Activated T-cell treated with anti-CD3 and anti-CD28 coated beads, Interleukin-2, amount 50 U/mL, for 24 hours (primary cell): ENCODE measurements around the gene PRICKLE1.

Source experiments
- DNase-seq: peaks from one replicate; pipeline ENCODE4 v3.0.0-alpha.2; 2020
- H3K27ac Mint-ChIP-seq: 2 replicates; pipeline ENCODE4 v1.8.0; 2020; ENCODE audit warnings: mild to moderate bottlenecking, mixed read lengths
- H3K27me3 Mint-ChIP-seq: 2 replicates; pipeline ENCODE4 v1.8.0; 2020; ENCODE audit warnings: mixed read lengths
- H3K36me3 Mint-ChIP-seq: 2 replicates; pipeline ENCODE4 v1.8.0; 2020; ENCODE audit warnings: low read depth, mixed read lengths
- H3K4me1 Mint-ChIP-seq: 2 replicates; pipeline ENCODE4 v1.8.0; 2020; ENCODE audit warnings: low read depth, mixed read lengths
- H3K4me3 Mint-ChIP-seq: 2 replicates; pipeline ENCODE4 v1.8.0; 2020; ENCODE audit warnings: mild to moderate bottlenecking, moderate library complexity, mixed read lengths
- H3K9me3 Mint-ChIP-seq: 2 replicates; pipeline ENCODE4 v1.8.0; 2020; ENCODE audit warnings: mixed read lengths

PRICKLE1 gene

GRCh38 chr12:42582498-42582897, 7.0 kb downstream of the PRICKLE1 start:
- no peak overlapping the region for H3K27ac Mint-ChIP-seq
- H3K9me3 Mint-ChIP-seq: no peaks in the 10 kb centered on the region
- H3K4me1 Mint-ChIP-seq: no peaks in the 10 kb centered on the region
- no peaks in the 10 kb centered on the region for H3K36me3 Mint-ChIP-seq
- DNase-seq: no peak
- no peak overlapping the region for H3K4me3 Mint-ChIP-seq
- H3K27me3 Mint-ChIP-seq: peaks cover 37% of the 10 kb centered on the region

GRCh38 chr12:42582050-42582449, 7.5 kb downstream of the PRICKLE1 start:
- Mint-ChIP-seq H3K36me3 (no peaks in the 10 kb centered on the region), H3K4me3 (no peak overlapping the region), H3K4me1 (no peaks in the 10 kb centered on the region), H3K9me3 (no peaks in the 10 kb centered on the region), H3K27me3 (peaks cover 33% of the 10 kb centered on the region), H3K27ac (no peak overlapping the region)
- DNase-seq: no peak

- H3K4me3 Mint-ChIP-seq: no peak overlapping the region
- H3K4me1 Mint-ChIP-seq: no peaks in the 10 kb centered on the region
- H3K27ac Mint-ChIP-seq: no peak overlapping the region
- H3K27me3 Mint-ChIP-seq: peaks cover 11% of the 10 kb centered on the region
- H3K36me3 Mint-ChIP-seq: no peaks in the 10 kb centered on the region
- H3K9me3 Mint-ChIP-seq: no peaks in the 10 kb centered on the region
- DNase-seq: no peak
These were observed 13.2 kb downstream of the PRICKLE1 start for GRCh38 chr12:42576374-42576773.

- H3K9me3 Mint-ChIP-seq: no peaks in the 10 kb centered on the region
These were observed 13.8 kb downstream of the PRICKLE1 start for GRCh38 chr12:42575717-42576116.

GRCh38 chr12:42574851-42575266, 14.7 kb downstream of the PRICKLE1 start:
- H3K4me3 Mint-ChIP-seq: no peak overlapping the region
- no peak for DNase-seq
- no peaks in the 10 kb centered on the region for H3K9me3 Mint-ChIP-seq
- no peaks in the 10 kb centered on the region for H3K36me3 Mint-ChIP-seq
- H3K27me3 Mint-ChIP-seq: peaks cover 9% of the 10 kb centered on the region
- H3K27ac Mint-ChIP-seq: no peak overlapping the region
- no peaks in the 10 kb centered on the region for H3K4me1 Mint-ChIP-seq

More at GRCh38 chr12:42575717-42576116, 13.8 kb downstream of the PRICKLE1 start:
- Mint-ChIP-seq H3K4me1 (no peaks in the 10 kb centered on the region), H3K27ac (no peak overlapping the region), H3K27me3 (peaks cover 11% of the 10 kb centered on the region), H3K36me3 (no peaks in the 10 kb centered on the region), H3K4me3 (no peak overlapping the region)
- no peak for DNase-seq

- Mint-ChIP-seq H3K9me3 (no peaks in the 10 kb centered on the region), H3K27ac (no peak overlapping the region), H3K4me1 (no peaks in the 10 kb centered on the region), H3K36me3 (no peaks in the 10 kb centered on the region), H3K27me3 (peaks cover 4% of the 10 kb centered on the region), H3K4me3 (no peak overlapping the region)
- DNase-seq: no peak
These were observed 18.1 kb downstream of the PRICKLE1 start for GRCh38 chr12:42571327-42572009.

GRCh38 chr12:42570076-42570475, 19.5 kb downstream of the PRICKLE1 start:
- Mint-ChIP-seq H3K4me1 (no peaks in the 10 kb centered on the region), H3K27me3 (peaks cover 10% of the 10 kb centered on the region), H3K9me3 (no peaks in the 10 kb centered on the region), H3K4me3 (no peak overlapping the region), H3K27ac (no peak overlapping the region), H3K36me3 (no peaks in the 10 kb centered on the region)
- DNase-seq: no peak

- Mint-ChIP-seq H3K36me3 (no peaks in the 10 kb centered on the region), H3K27ac (no peak overlapping the region), H3K9me3 (no peaks in the 10 kb centered on the region), H3K27me3 (peaks cover 12% of the 10 kb centered on the region), H3K4me3 (no peak overlapping the region), H3K4me1 (no peaks in the 10 kb centered on the region)
- no peak for DNase-seq
These were observed 20.3 kb downstream of the PRICKLE1 start for GRCh38 chr12:42568952-42569915.

GRCh38 chr12:42565633-42566032, 23.9 kb downstream of the PRICKLE1 start:
- Mint-ChIP-seq H3K9me3 (no peaks in the 10 kb centered on the region), H3K27ac (no peak overlapping the region), H3K36me3 (no peaks in the 10 kb centered on the region), H3K4me3 (no peak overlapping the region), H3K27me3 (peaks cover 13% of the 10 kb centered on the region), H3K4me1 (no peaks in the 10 kb centered on the region)
- DNase-seq: no peak

- no peak for DNase-seq
- H3K4me1 Mint-ChIP-seq: no peaks in the 10 kb centered on the region
- H3K36me3 Mint-ChIP-seq: no peaks in the 10 kb centered on the region
- no peaks in the 10 kb centered on the region for H3K9me3 Mint-ChIP-seq
- H3K27me3 Mint-ChIP-seq: peaks cover 13% of the 10 kb centered on the region
- no peak overlapping the region for H3K4me3 Mint-ChIP-seq
- H3K27ac Mint-ChIP-seq: no peak overlapping the region
These were observed 24.6 kb downstream of the PRICKLE1 start for GRCh38 chr12:42564996-42565395.

- Mint-ChIP-seq H3K27ac (no peak overlapping the region), H3K27me3 (peaks cover 16% of the 10 kb centered on the region), H3K36me3 (no peaks in the 10 kb centered on the region), H3K9me3 (no peaks in the 10 kb centered on the region), H3K4me3 (no peak overlapping the region), H3K4me1 (no peaks in the 10 kb centered on the region)
- DNase-seq: no peak
These were observed 25.0 kb downstream of the PRICKLE1 start for GRCh38 chr12:42564556-42564955.

- H3K4me1 Mint-ChIP-seq: no peaks in the 10 kb centered on the region
- no peaks in the 10 kb centered on the region for H3K36me3 Mint-ChIP-seq
- no peaks in the 10 kb centered on the region for H3K9me3 Mint-ChIP-seq
- no peak for DNase-seq
- peaks cover 16% of the 10 kb centered on the region for H3K27me3 Mint-ChIP-seq
- no peak overlapping the region for H3K4me3 Mint-ChIP-seq
- no peak overlapping the region for H3K27ac Mint-ChIP-seq
These were observed 28.6 kb downstream of the PRICKLE1 start for GRCh38 chr12:42560977-42561376.

GRCh38 chr12:42557586-42558172, 31.9 kb downstream of the PRICKLE1 start:
- Mint-ChIP-seq H3K4me1 (no peaks in the 10 kb centered on the region), H3K27ac (no peak overlapping the region), H3K27me3 (peaks cover 8% of the 10 kb centered on the region), H3K4me3 (no peak overlapping the region), H3K36me3 (no peaks in the 10 kb centered on the region), H3K9me3 (no peaks in the 10 kb centered on the region)
- DNase-seq: no peak

GRCh38 chr12:42556917-42557316, 32.6 kb downstream of the PRICKLE1 start:
- H3K27me3 Mint-ChIP-seq: peaks cover 6% of the 10 kb centered on the region

GRCh38 chr12:42552822-42553221, 36.7 kb downstream of the PRICKLE1 start:
- Mint-ChIP-seq H3K4me3 (no peak overlapping the region), H3K27ac (no peak overlapping the region), H3K36me3 (no peaks in the 10 kb centered on the region), H3K9me3 (no peaks in the 10 kb centered on the region), H3K4me1 (no peaks in the 10 kb centered on the region), H3K27me3 (peaks cover 7% of the 10 kb centered on the region)
- no peak for DNase-seq

More at GRCh38 chr12:42556917-42557316, 32.6 kb downstream of the PRICKLE1 start:
- Mint-ChIP-seq H3K9me3 (no peaks in the 10 kb centered on the region), H3K4me1 (no peaks in the 10 kb centered on the region), H3K4me3 (no peak overlapping the region), H3K27ac (no peak overlapping the region), H3K36me3 (no peaks in the 10 kb centered on the region)
- DNase-seq: no peak
